SH-SY5Y (cell line): ENCODE data around the gene FAT2.

Experiments used
- GATA2 ChIP-seq: IDR thresholded peaks from 2 replicates; pipeline ENCODE4 v1.6.1; 2011; ENCODE audit warnings: mild to moderate bottlenecking, low read depth, low read length
- GATA3 ChIP-seq: IDR thresholded peaks from 2 replicates; pipeline ENCODE4 v1.6.1; 2011; ENCODE audit warnings: low read depth, mild to moderate bottlenecking, low read length, moderate library complexity

- no peak for TF ChIP-seq GATA2
- TF ChIP-seq GATA3: no peak
Measured at GRCh38 chr5:151628112-151628823, 37.1 kb upstream of the FAT2 start.
